ENCODE data around the gene GNAI3.

Gene GNAI3

DNA sequence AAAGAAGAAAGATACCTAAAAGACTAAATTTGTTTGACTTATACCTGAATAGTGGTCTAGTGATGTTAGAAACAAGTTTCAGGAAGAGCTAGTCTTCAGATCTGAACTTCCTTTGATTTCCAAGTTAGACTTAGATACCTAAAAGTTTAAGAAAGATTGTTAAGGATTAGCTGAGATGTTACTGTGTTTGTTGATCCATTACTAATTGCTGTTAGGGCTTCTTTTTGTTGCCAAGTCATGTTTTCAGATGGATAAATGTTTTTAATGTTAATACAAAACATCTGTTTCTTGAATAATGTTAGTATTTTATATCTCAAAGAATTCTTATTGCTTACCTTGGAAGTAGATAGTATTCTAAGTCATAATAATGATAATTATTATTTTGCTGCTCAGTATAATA, 11.6 kb downstream of the GNAI3 start:
- Histone ChIP-seq H3K4me3 (ENCODE audit: low read length) (no peak overlapping the region), H3K27ac (ENCODE audit: low read length) (no peak overlapping the region), H3K27me3 (ENCODE audit: insufficient read depth, low read length) (no peaks in the 10 kb centered on the region), H3K9ac (ENCODE audit: low read depth, low read length) (no peak overlapping the region), H3K36me3 (ENCODE audit: insufficient read depth, low read depth, low read length) (no peaks in the 10 kb centered on the region), H3K4me1 (ENCODE audit: insufficient read depth, low read length) (peaks cover 29% of the 10 kb centered on the region), H3K9me3 (ENCODE audit: insufficient read depth, low read depth, low read length) (no peaks in the 10 kb centered on the region)

DNA sequence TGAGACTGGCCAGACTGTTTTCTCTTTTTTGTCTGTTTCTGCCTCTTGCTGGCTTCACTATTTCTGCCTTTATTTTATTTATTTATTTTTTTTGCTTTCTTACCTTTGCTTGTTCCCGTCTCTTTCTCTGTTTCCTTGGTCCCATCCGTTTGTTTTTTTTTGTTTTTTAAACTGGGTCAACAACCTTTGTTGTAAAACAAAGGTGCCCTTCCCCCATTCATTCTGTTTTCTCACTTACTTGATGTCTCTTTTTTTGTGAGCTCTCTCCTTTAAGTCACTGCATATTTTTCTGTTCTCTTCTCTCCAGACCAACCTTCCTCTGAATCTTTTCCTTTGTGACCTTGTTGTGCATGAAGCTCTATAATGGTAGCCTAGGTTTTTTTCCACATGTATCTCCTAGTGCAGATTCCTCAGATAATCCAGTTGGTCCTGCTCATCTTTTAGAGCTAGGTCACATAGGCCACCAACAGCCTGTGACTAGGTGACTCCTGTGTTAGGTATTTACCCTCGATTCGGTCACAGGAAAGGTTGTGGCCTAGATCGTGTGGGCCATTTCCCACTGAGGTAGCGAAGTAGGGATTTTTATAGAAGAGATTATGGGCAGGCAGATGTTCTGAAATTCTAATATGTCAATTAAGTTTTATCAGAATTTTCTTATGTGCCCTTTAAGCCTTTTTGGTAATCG, 15.9 kb downstream of the GNAI3 start:
- Histone ChIP-seq H3K4me3 (ENCODE audit: low read length) (peak overlapping the region; percentile 33), H3K9ac (ENCODE audit: low read depth, low read length) (peak overlapping the region; percentile 60; the same call in 1 of the 2 replicates), H3K9me3 (ENCODE audit: insufficient read depth, low read depth, low read length) (no peaks in the 10 kb centered on the region), H3K27ac (ENCODE audit: low read length) (no peak overlapping the region), H3K4me1 (ENCODE audit: insufficient read depth, low read length) (peaks cover 33% of the 10 kb centered on the region), H3K36me3 (ENCODE audit: insufficient read depth, low read depth, low read length) (no peaks in the 10 kb centered on the region), H3K27me3 (ENCODE audit: insufficient read depth, low read length) (no peaks in the 10 kb centered on the region)

DNA sequence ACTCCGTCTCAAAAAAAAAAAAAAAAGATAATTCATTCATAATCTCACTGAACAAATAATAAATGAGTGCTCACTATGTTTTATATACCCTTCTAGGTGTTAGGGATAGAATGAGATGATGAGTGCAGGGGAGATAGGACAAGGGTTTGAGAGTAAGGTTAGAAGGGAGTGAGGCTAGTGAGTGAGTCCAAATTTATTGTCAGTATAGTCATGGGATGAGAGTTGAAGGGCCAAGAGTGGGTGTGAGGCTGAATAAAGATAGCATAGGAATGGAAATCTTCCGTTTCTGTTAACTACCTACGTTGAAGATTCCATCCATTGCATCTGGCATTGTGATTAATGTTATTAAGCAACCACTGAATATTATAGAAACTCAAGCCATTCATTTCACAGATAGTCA, 16.8 kb downstream of the GNAI3 start:
- Histone ChIP-seq H3K36me3 (ENCODE audit: insufficient read depth, low read depth, low read length) (no peaks in the 10 kb centered on the region), H3K4me1 (ENCODE audit: insufficient read depth, low read length) (peaks cover 33% of the 10 kb centered on the region)

DNA sequence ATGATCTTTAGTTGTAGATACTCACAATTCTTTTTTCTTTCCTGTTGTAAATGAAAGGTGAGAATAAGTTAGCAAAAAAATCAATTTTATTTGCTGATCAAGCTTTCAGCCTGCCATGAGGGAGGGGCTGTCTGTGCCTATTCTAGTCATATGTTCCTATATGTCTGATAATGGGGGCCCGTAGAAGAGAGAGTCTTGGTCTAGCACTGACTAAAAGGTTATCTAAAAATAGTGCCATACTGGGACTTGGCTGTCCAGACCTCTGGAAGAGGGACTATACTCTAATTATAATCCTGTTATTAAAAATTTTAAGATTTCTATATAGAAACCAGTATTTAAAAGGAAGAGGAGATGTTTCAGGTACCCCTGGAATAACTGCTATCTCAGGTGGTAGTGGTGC, 18.6 kb downstream of the GNAI3 start:
- Histone ChIP-seq H3K27me3 (ENCODE audit: insufficient read depth, low read length) (no peaks in the 10 kb centered on the region), H3K36me3 (ENCODE audit: insufficient read depth, low read depth, low read length) (no peaks in the 10 kb centered on the region), H3K4me3 (ENCODE audit: low read length) (no peak overlapping the region), H3K4me1 (ENCODE audit: insufficient read depth, low read length) (peaks cover 33% of the 10 kb centered on the region), H3K27ac (ENCODE audit: low read length) (no peak overlapping the region), H3K9ac (ENCODE audit: low read depth, low read length) (no peak overlapping the region), H3K9me3 (ENCODE audit: insufficient read depth, low read depth, low read length) (no peaks in the 10 kb centered on the region)

More for the DNA sequence above, 16.8 kb downstream of the GNAI3 start:
- Histone ChIP-seq H3K4me3 (ENCODE audit: low read length) (no peak overlapping the region), H3K9ac (ENCODE audit: low read depth, low read length) (no peak overlapping the region), H3K27me3 (ENCODE audit: insufficient read depth, low read length) (no peaks in the 10 kb centered on the region), H3K27ac (ENCODE audit: low read length) (no peak overlapping the region), H3K9me3 (ENCODE audit: insufficient read depth, low read depth, low read length) (no peaks in the 10 kb centered on the region)

DNA sequence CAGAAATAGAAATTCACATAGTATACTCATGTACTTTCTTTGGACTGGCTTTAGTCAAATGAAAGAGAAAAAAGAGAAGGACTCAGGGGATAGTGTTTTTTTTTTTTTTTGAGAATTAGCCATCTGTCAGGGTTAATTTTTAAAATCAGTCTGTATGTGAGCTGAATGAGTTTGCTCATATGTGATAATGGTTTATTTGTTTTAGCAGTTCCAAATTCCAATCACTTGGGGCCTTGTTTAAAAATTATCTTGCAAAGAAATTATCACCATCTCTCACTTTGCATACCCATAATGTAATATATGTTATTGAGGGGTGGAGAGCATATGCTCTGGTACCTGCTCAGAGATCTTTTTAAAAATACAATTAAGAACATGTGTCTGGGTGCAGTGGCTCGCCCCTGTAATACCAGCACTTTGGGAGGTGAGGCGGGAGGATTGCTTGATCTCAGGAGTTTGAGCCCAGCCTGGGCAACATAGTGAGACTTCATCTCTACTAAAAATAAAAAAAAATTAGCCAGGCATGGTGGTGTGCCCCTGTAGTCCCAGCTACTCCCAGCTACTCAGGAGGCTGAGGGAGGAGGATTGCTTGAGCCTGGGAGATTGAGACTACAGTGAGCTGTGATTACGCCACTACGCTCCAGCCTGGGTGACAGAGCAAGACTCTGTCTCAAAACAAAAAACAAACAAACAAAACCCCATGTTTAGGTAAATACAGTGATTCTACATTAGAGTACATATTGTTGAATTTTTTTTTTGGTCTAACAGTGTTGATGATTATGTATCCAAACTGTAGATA, 19.7 kb downstream of the GNAI3 start:
- peaks cover 24% of the 10 kb centered on the region for H3K4me1 ChIP-seq (ENCODE audit: insufficient read depth, low read length)
- H3K9me3 ChIP-seq (ENCODE audit: insufficient read depth, low read depth, low read length): no peaks in the 10 kb centered on the region
- no peak overlapping the region for H3K9ac ChIP-seq (ENCODE audit: low read depth, low read length)
- no peaks in the 10 kb centered on the region for H3K36me3 ChIP-seq (ENCODE audit: insufficient read depth, low read depth, low read length)
- no peaks in the 10 kb centered on the region for H3K27me3 ChIP-seq (ENCODE audit: insufficient read depth, low read length)
- H3K27ac ChIP-seq (ENCODE audit: low read length): no peak overlapping the region
- H3K4me3 ChIP-seq (ENCODE audit: low read length): no peak overlapping the region

DNA sequence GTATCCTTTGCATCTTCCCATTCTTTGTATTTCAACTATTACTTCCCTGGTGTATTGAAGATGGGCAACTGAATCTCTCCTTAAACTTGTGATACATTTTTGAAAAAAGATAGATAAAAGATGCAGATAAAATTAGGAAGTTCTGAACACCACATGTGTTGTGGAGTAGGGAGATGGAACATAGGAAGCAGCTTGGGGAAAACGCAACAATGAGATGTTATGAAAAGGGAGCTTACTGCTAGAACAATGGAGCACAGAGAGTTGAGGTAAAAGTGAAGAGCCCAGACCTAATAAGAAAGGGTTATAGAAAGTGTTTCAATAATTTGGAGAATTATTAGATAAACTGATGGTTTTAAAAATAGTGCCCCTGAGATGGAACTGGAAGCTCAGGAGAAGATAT, 20.9 kb downstream of the GNAI3 start:
- no peaks in the 10 kb centered on the region for H3K9me3 ChIP-seq (ENCODE audit: insufficient read depth, low read depth, low read length)
- H3K36me3 ChIP-seq (ENCODE audit: insufficient read depth, low read depth, low read length): peaks cover 10% of the 10 kb centered on the region
- H3K27ac ChIP-seq (ENCODE audit: low read length): no peak overlapping the region
- H3K27me3 ChIP-seq (ENCODE audit: insufficient read depth, low read length): no peaks in the 10 kb centered on the region
- H3K4me1 ChIP-seq (ENCODE audit: insufficient read depth, low read length): peaks cover 12% of the 10 kb centered on the region
- no peak overlapping the region for H3K4me3 ChIP-seq (ENCODE audit: low read length)
- H3K9ac ChIP-seq (ENCODE audit: low read depth, low read length): no peak overlapping the region

DNA sequence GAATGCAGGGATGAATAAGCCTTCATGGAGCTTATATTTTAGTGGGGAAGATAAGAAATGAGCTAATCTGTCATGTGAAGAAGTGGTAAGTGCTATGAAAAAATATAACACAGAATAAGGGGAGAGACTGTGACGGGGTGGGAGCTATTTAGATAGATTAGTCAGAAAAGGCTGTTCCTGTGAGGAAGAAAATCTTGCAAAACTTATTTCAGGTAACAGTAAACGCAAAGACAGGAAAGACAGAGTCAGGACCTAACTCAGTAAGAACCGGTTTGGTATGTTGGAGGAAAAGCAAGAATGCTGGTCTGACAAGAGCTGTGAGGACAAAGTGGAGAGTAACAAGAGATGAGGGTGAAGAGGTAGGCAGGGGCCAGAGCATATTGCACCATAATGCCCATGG, 22.0 kb downstream of the GNAI3 start:
- Histone ChIP-seq H3K4me1 (ENCODE audit: insufficient read depth, low read length) (peaks cover 4% of the 10 kb centered on the region; the same call in 1 of the 2 replicates), H3K4me3 (ENCODE audit: low read length) (no peak overlapping the region), H3K9ac (ENCODE audit: low read depth, low read length) (no peak overlapping the region), H3K9me3 (ENCODE audit: insufficient read depth, low read depth, low read length) (no peaks in the 10 kb centered on the region), H3K27me3 (ENCODE audit: insufficient read depth, low read length) (no peaks in the 10 kb centered on the region), H3K27ac (ENCODE audit: low read length) (no peak overlapping the region), H3K36me3 (ENCODE audit: insufficient read depth, low read depth, low read length) (peaks cover 13% of the 10 kb centered on the region)

DNA sequence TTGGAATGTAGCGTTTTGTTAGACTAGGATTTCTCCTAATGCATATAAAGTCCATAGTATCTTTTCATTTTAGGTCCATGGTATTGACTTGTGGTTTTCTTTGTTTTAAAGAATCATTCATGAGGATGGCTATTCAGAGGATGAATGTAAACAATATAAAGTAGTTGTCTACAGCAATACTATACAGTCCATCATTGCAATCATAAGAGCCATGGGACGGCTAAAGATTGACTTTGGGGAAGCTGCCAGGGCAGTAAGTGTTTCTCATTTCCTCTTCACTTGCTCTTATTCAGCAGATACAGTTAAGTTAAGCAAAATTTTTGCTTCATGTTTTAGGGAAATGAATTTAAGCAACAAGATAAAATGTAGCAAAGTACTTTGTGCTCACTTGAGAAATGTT, 25.4 kb downstream of the GNAI3 start:
- Histone ChIP-seq H3K36me3 (ENCODE audit: insufficient read depth, low read depth, low read length) (peaks cover 28% of the 10 kb centered on the region), H3K4me1 (ENCODE audit: insufficient read depth, low read length) (0 out of 2 replicates have a peak, but pooled peaks cover 4% of the 10 kb centered on the region), H3K4me3 (ENCODE audit: low read length) (no peak overlapping the region), H3K9ac (ENCODE audit: low read depth, low read length) (no peak overlapping the region), H3K27ac (ENCODE audit: low read length) (no peak overlapping the region), H3K27me3 (ENCODE audit: insufficient read depth, low read length) (no peaks in the 10 kb centered on the region), H3K9me3 (ENCODE audit: insufficient read depth, low read depth, low read length) (no peaks in the 10 kb centered on the region)

DNA sequence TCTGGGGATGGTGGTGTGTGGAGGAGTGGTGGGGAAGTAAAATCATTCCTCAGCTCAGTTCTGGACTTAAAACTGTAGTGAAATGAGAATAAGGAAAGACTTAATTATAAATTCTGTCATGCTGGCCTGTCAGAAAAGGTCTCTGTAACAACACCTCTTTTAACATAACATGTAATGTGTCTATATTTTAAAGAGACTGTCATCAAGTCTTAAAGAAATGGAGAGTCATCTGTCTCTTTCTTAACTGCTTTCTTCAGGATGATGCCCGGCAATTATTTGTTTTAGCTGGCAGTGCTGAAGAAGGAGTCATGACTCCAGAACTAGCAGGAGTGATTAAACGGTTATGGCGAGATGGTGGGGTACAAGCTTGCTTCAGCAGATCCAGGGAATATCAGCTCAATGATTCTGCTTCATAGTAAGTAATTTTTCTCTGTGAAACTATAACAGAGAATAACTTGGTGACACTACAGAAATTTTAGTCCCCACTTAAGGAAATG, 30.6 kb downstream of the GNAI3 start:
- no peaks in the 10 kb centered on the region for H3K27me3 ChIP-seq (ENCODE audit: insufficient read depth, low read length)
- peaks cover 67% of the 10 kb centered on the region for H3K36me3 ChIP-seq (ENCODE audit: insufficient read depth, low read depth, low read length)
- no peak overlapping the region for H3K9ac ChIP-seq (ENCODE audit: low read depth, low read length)
- H3K4me3 ChIP-seq (ENCODE audit: low read length): no peak overlapping the region
- H3K4me1 ChIP-seq (ENCODE audit: insufficient read depth, low read length): no peaks in the 10 kb centered on the region
- no peak overlapping the region for H3K27ac ChIP-seq (ENCODE audit: low read length)
- no peaks in the 10 kb centered on the region for H3K9me3 ChIP-seq (ENCODE audit: insufficient read depth, low read depth, low read length)

DNA sequence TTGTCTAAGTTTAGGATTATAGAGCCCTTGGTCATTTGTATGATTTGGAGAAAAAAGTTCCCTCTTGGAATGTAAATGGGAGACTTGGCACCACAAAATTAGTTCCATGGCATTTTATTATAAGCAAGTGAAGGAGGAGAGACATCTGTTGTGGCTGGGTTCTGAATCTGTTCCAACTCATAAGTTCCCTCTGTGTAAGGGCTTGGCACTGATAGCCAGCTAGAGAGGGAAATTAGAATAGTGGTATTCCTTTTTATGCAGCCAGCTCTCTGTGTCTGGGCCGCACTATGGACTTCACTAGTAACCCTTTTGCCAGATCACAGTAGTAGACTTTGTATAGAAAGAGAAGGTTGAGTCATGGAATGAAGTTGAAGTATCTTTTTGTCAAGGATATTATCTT, 31.1 kb downstream of the GNAI3 start:
- Histone ChIP-seq H3K36me3 (ENCODE audit: insufficient read depth, low read depth, low read length) (peaks cover 67% of the 10 kb centered on the region), H3K9me3 (ENCODE audit: insufficient read depth, low read depth, low read length) (no peaks in the 10 kb centered on the region), H3K27ac (ENCODE audit: low read length) (no peak overlapping the region), H3K9ac (ENCODE audit: low read depth, low read length) (no peak overlapping the region), H3K4me3 (ENCODE audit: low read length) (no peak overlapping the region), H3K27me3 (ENCODE audit: insufficient read depth, low read length) (no peaks in the 10 kb centered on the region), H3K4me1 (ENCODE audit: insufficient read depth, low read length) (no peaks in the 10 kb centered on the region)

DNA sequence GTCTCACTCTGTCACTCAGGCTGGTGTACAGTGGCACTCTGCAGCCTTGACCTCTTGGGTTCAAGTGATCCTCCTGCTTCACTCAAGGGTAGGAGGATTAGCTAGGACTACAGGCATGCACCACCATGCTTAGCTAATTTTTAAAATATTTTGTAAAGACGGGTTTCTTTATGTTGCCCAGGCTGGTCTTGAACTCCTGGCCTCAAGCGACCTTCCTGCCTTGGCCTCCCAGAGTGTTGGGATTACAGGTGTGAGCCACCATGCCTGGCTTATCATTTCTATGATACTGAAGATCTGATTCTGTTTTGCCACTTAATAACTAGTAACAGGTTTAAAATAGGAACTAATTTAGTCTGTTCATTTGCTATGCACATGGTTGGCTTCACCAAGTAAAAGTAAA, 33.6 kb downstream of the GNAI3 start:
- Histone ChIP-seq H3K36me3 (ENCODE audit: insufficient read depth, low read depth, low read length) (peaks cover 85% of the 10 kb centered on the region), H3K9ac (ENCODE audit: low read depth, low read length) (no peak overlapping the region), H3K4me1 (ENCODE audit: insufficient read depth, low read length) (no peaks in the 10 kb centered on the region)

DNA sequence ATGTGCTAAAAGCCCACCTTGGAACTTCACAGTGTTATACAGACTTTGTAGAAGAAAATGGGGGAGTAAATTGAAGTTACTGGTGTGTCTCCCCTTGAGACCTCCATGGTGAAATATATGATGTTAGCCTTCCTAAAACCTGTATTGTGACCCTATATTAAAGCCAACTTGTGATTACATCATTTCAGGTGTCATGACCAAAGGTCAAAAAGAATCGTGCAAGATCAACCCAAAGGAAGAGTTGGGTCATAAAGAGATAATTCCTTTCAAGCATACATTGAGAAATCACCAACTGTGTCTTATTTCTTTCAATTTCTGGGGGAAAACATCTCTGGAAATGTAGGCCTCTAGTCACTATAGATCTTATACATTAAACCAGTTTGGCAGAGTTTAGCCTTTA, 36.4 kb downstream of the GNAI3 start:
- no peaks in the 10 kb centered on the region for H3K27me3 ChIP-seq (ENCODE audit: insufficient read depth, low read length)
- H3K4me3 ChIP-seq (ENCODE audit: low read length): no peak overlapping the region
- H3K36me3 ChIP-seq (ENCODE audit: insufficient read depth, low read depth, low read length): peaks cover 90% of the 10 kb centered on the region
- no peaks in the 10 kb centered on the region for H3K4me1 ChIP-seq (ENCODE audit: insufficient read depth, low read length)
- H3K9ac ChIP-seq (ENCODE audit: low read depth, low read length): no peak overlapping the region
- H3K27ac ChIP-seq (ENCODE audit: low read length): no peak overlapping the region
- H3K9me3 ChIP-seq (ENCODE audit: insufficient read depth, low read depth, low read length): no peaks in the 10 kb centered on the region

More for the DNA sequence above, 33.6 kb downstream of the GNAI3 start:
- Histone ChIP-seq H3K9me3 (ENCODE audit: insufficient read depth, low read depth, low read length) (no peaks in the 10 kb centered on the region), H3K4me3 (ENCODE audit: low read length) (no peak overlapping the region), H3K27me3 (ENCODE audit: insufficient read depth, low read length) (no peaks in the 10 kb centered on the region), H3K27ac (ENCODE audit: low read length) (no peak overlapping the region)

Measured in iPS-20b (cell line).